Panc1 (cell line): Measurements from ENCODE around the gene CHRM2. TPM values are rescaled to one million over a fixed set of nuclear protein-coding genes. Genes with fewer than 3 reads are reported as not detected.

Experiments
- ATAC-seq: fragments of 200-7000 bp; cut with Tn5 transposase; 2 replicates; pipeline ENCODE4 v1.9.1; 2020; ENCODE audit warnings: mild to moderate bottlenecking, moderate library complexity
- BruUV-seq: library from RNA; stranded (reverse); fragments of 400-500 nt; replicated peaks from 2 replicates; lab custom pipeline; 2021; lab: Mats Ljungman, UMichigan
- CTCF ChIA-PET: fragments of 300-600 bp; sonication (Branson Sonifier 250); formaldehyde crosslinking; loops from one replicate; lab custom pipeline; 2022; ENCODE audit warnings: antibody characterized with exemption; lab: Charles Lee
- POLR2A ChIA-PET: fragments of 300-600 bp; sonication (Branson Sonifier 250); formaldehyde crosslinking; loops from one replicate; lab custom pipeline; 2022; ENCODE audit warnings: antibody characterized with exemption; lab: Charles Lee
- DNase-seq: peaks from one replicate; pipeline ENCODE4 v3.0.0-alpha.2; 2010; ENCODE audit warnings: low read depth, low spot score
- H3K27ac ChIP-seq: 2 replicates; pipeline ENCODE4 v1.5.1; 2011; ENCODE audit warnings: mild to moderate bottlenecking, low read length, inconsistent platforms
- H3K27me3 ChIP-seq: fragments of 200-500 bp; sonication (Bioruptor generic); 2 replicates; pipeline ENCODE4 v1.6.0; 2014; ENCODE audit warnings: low read length, inconsistent platforms; ENCODE audit not compliant: control insufficient read depth, insufficient read depth
- H3K36me3 ChIP-seq: fragments of 200-500 bp; sonication (Bioruptor generic); 2 replicates; pipeline ENCODE4 v1.5.1; 2014; ENCODE audit warnings: inconsistent platforms, mild to moderate bottlenecking, low read length, moderate library complexity; ENCODE audit not compliant: control insufficient read depth, insufficient read depth
- H3K4me1 ChIP-seq: 2 replicates; pipeline ENCODE4 v1.5.1; 2011; ENCODE audit warnings: inconsistent platforms, mild to moderate bottlenecking, low read length, moderate library complexity; ENCODE audit not compliant: control insufficient read depth, insufficient read depth
- H3K4me3 ChIP-seq, 2 experiments: 2 replicates each; pipeline ENCODE4 v1.5.1; 2011 to 2012; ENCODE audit warnings: low read depth in 2 of 2, low read length in 2 of 2, mild to moderate bottlenecking in 2 of 2, inconsistent platforms in 1 of 2, moderate library complexity in 1 of 2
- H3K9me3 ChIP-seq: fragments of 200-500 bp; sonication (Bioruptor generic); 2 replicates; pipeline ENCODE4 v1.5.1; 2014; ENCODE audit warnings: low read depth, mild to moderate bottlenecking, inconsistent platforms, low read length, moderate library complexity; ENCODE audit not compliant: control insufficient read depth, insufficient read depth
- CTCF ChIP-seq: fragments of 450-650 bp; IDR thresholded peaks from 2 replicates; pipeline ENCODE4 v1.5.1; 2017; ENCODE audit warnings: mild to moderate bottlenecking
- POLR2AphosphoS5 ChIP-seq: IDR thresholded peaks from 2 replicates; pipeline ENCODE4 v1.6.1; 2012; ENCODE audit warnings: mild to moderate bottlenecking, low read depth, low read length, moderate library complexity
- REST ChIP-seq, 2 experiments: IDR thresholded peaks; 2 replicates each; pipeline ENCODE4 v1.6.1; 2011 to 2012; ENCODE audit warnings: low read depth in 2 of 2, control low read depth in 1 of 2, low read length in 1 of 2, mild to moderate bottlenecking in 1 of 2, moderate library complexity in 1 of 2; ENCODE audit not compliant: insufficient read depth in 1 of 2
- SIN3A ChIP-seq: IDR thresholded peaks from 2 replicates; pipeline ENCODE4 v1.6.1; 2012; ENCODE audit warnings: low read depth, mild to moderate bottlenecking, low read length, moderate library complexity, borderline replicate concordance; ENCODE audit not compliant: insufficient read depth
- TCF7L2 ChIP-seq: IDR thresholded peaks from 2 replicates; pipeline ENCODE4 v1.6.1; 2011; ENCODE audit warnings: mild to moderate bottlenecking, low read depth, low read length, inconsistent platforms
- in situ Hi-C: cut with HindIII; loops from 2 replicates; pipeline ENCODE4 v1.10.0; 2016; ENCODE audit warnings: low sequenced_read_pairs, low pct_unique_long_range_greater_than_20kb
- intact Hi-C: fragments of 100-400 bp; cut with micrococcal nuclease; formaldehyde crosslinking; loops from one replicate; pipeline ENCODE4 v1.10.0; 2022; ENCODE audit not compliant: unreplicated experiment
- total RNA-seq: library from RNA; stranded (reverse); gene quantifications from one replicate; pipeline ENCODE4 v1.2.1, GENCODE V29; 2021; ENCODE audit not compliant: unreplicated experiment

The CHRM2 gene
- total RNA-seq, 1 experiment from 2014 or later: not detected

GRCh38 chr7:137025469-137026175 is 157.2 kb downstream of the CHRM2 start:
- no peak for ATAC-seq
- Histone ChIP-seq H3K36me3 (no peaks in the 10 kb centered on the region), H3K9me3 (no peaks in the 10 kb centered on the region), H3K27me3 (no peaks in the 10 kb centered on the region), H3K4me3 (no peak overlapping the region), H3K27ac (no peak overlapping the region), H3K4me1 (no peaks in the 10 kb centered on the region)
- DNase-seq: no peak
- CTCF ChIA-PET: no interaction called here
- intact Hi-C loops (no loop called here), in situ Hi-C loops (no loop called here)
- BruUV-seq: no TSS peak
- POLR2A ChIA-PET: no interaction called here
- TF ChIP-seq SIN3A: no peak
- TF ChIP-seq TCF7L2: no peak
- TF ChIP-seq REST (IDR thresholded peaks at IDR 0.05; ENCODE audit: insufficient read depth in 1 of 2, low read depth in 2 of 2, low read length in 1 of 2): no peak
- no peak for TF ChIP-seq CTCF
- no peak for TF ChIP-seq POLR2AphosphoS5

GRCh38 chr7:137026176-137026500 is 157.7 kb downstream of the CHRM2 start:
- in situ Hi-C loops: no loop called here
- DNase-seq (no peak), ATAC-seq (no peak)
- ChIA-PET POLR2A (no interaction called here), CTCF (no interaction called here)
- H3K4me3 ChIP-seq: no peak overlapping the region
- intact Hi-C loops: no loop called here
- no peaks in the 10 kb centered on the region for H3K9me3 ChIP-seq
- H3K4me1 ChIP-seq: no peaks in the 10 kb centered on the region
- BruUV-seq: no TSS peak
- H3K27ac ChIP-seq: no peak overlapping the region
- H3K27me3 ChIP-seq: no peaks in the 10 kb centered on the region
- no peak for TF ChIP-seq REST (IDR thresholded peaks at IDR 0.05; ENCODE audit: insufficient read depth in 1 of 2, low read depth in 2 of 2, low read length in 1 of 2)
- no peak for TF ChIP-seq POLR2AphosphoS5
- no peak for TF ChIP-seq CTCF
- no peak for TF ChIP-seq SIN3A
- TF ChIP-seq TCF7L2: no peak
- H3K36me3 ChIP-seq: no peaks in the 10 kb centered on the region
